Medulla oblongata (tissue), 1 donor: ENCODE measurements around the gene EDAR.

ENCODE experiments used
- DNase-seq: peaks from one replicate; pipeline ENCODE4 v3.0.0-alpha.2; 2015; ENCODE audit errors: extremely low spot score

Gene EDAR

DNA sequence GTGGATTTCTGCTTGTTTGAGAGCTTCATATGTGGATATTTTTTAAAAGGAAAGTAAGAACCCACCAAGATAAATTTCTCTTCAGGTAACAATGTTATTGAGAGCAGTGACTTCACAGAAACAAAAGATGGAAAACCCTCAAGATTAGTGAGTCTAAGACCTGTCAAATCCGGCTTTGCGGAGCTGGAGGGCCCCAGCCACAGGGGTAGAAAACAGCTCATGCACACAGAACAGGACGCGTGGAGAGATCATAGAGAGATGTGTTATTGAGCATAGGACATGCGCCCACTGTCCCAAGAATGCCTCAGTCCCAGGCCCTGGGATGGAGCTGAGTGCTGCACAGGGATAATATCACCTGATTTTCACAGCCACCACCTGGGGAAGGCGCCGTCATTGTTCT lies 21.3 kb downstream of the EDAR start:
- no peak for DNase-seq

DNA sequence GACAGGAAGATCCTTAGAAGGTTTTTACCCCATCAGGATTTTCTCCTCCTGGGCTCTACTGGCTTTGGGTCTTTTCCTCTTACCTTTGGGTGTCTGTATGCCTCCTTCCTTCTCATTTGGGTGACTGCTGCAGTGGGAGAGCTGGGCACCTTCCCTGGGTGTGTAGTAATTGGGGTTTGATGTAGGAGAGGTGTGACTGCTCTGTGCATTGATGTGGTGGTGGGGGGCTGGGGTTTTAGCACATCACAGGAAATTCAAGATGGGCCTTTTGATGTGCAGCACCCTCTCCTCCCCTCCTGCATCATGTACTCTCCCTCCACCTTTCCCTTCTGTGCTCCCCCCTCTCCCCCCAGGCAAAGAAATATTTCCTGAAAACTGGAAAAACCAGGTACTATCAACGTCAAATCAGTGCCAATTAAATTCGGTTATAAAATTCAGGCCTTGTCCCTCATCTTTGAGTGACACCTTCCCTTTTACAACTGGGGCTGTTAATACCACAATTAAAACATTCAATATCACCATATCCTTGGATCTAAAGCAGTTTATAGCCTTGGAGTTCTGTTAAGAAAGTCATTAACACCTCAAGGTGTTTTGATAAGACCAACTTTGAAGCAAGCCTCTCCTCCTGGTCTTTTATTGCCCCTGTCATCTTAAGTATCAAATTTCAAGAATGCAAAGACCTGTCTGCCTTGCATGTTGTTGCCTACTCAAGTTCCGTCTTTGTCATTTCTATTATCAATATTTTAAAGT lies 23.3 kb downstream of the EDAR start:
- DNase-seq, result no peak

DNA sequence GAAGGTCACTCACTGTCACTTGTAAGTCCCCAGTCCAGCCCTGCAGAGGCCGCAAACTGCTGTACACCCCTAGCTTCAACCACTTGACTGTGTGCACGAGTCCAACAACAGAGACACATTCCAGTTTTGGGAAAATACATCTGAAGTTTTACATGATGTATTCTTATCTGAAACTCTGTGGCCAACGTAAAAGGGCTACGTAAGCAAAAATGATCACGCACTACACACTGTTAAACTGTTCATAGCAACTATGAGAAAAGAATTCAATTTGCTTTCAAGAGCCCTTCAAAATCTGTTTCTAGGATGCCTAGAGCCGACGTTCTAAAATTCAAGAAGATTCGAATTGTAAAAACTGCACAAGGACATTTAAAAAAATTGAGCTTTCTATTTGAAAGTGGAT lies 26.0 kb downstream of the EDAR start:
- DNase-seq, result no peak

DNA sequence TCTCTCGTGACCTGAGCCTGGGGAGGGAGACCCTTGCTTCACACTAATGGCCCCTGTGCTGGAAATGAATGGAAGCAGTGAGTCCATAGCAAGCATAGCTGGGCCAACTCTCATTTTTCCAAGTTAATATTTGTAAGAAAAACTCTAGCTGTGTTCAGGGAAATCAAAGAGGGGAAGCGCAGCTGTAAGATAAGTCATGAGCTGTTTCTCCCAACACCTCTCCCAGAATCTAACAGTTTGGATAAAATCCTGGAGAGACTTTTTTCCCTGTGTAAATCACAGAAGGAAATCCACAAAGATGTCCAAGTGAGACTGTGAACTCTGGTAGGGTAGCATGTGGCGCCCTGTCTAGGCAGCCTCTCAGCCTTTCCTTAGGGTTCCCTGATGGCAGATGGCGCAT lies 27.2 kb downstream of the EDAR start:
- no peak for DNase-seq

DNA sequence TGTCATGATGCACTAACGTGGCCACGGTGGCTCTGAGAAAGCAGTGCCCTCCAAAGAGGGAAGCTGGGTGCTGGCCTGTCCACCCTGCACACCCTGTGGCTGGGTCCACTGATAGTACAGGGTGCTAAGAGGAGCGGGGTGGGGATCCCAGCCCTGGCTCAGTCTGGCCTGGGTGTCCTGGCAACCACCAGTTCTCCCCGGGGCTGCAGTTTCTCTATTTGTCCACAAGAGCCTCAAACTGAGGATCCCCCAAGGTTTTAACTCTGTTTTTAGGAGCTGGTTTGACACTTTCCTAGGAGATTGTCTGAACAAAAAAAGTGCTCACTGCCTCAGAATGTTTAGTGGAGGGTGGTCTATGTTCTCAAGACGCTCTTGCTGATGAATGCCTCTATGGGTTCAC lies 29.0 kb downstream of the EDAR start:
- DNase-seq, result no peak

DNA sequence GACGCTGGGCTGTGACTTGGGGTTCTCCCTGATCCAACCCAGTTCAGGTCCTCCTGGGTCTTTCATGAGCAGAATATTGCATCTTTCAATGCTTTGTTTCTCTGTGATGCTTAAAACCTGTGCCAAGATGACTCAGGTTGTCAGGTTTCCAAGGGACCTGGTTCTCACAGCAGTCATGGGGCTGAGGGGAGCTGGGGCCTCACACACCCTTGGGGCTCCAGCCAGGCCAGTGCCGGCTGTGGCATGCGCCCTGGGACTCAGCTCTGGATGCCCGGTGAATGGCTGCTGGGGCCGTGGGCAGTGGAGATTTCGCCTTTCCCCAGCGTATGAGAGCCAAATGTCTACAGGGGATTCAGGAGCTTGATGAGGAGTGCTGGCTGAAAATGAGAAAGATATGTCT lies 29.6 kb downstream of the EDAR start:
- DNase-seq, result no peak

DNA sequence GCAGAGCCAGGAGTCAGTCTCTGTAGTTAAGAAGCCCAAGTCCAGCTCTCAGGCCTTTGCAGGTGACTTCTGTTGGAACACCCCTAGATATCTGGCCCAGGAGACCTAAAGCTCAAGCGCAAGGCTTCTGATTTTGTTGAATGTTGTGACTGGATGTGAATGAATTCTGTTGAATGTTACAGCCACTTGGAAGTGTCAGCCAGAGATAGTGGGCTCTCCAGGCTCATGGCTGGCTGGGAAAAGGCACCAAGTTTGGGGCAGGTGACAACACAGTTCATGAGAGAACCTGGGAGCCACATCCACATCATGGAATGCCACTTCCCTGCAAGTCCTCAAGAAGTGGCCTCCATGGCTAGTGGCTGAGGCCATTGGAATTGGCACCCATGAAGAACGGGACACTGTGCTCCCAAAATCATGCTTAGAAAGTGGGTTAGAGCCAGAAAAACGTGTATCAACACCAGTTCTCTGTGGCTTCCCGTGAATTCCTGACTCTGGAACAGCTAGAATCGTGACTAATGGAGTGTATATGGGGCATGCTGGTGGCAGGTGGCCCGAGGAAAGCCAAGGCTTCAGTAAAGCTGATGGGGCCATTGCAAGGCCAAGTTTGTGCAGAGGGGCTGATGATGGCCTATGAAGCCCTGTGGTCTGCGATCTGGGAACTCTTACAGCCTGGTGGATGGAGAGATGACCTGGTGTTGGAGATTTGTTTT lies 30.2 kb downstream of the EDAR start:
- no peak for DNase-seq

DNA sequence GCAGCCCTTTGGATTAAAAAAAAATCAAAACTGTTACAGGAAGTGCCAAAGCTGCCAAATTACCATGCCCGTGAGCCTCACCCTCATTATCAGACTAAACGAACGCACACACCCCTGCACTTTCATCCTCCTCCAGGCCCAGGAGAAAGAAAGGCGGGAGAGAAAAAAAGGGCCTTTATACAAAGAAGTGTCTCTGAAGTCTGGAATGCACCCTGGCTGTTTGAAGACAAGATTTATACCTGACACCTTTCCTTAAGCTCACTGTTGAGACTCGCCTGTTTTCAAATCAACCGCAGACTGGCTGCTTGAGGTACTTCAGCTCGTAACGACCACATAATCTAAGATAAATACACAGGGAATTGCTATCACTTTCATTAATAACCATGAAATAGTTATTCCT lies 31.0 kb downstream of the EDAR start:
- no peak for DNase-seq

DNA sequence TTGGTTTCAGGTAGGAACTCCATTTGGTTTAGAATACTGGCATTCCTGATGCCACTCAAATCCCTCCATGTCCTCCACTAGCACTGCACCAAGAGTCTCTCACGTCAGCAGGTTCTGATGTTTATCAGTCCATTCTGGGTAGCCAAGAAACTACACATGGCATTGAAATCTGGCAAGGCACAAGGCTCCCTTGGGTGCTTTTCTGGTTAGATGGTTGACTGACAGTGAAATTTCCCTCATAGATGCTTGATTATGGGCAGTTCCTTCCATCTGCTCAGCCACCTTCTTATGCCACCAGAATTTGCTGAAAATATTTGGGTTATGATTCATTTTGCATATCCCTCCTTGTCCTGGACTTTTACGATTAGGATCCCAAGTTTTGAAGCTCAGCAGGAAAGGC lies 32.6 kb downstream of the EDAR start:
- DNase-seq, result no peak

DNA sequence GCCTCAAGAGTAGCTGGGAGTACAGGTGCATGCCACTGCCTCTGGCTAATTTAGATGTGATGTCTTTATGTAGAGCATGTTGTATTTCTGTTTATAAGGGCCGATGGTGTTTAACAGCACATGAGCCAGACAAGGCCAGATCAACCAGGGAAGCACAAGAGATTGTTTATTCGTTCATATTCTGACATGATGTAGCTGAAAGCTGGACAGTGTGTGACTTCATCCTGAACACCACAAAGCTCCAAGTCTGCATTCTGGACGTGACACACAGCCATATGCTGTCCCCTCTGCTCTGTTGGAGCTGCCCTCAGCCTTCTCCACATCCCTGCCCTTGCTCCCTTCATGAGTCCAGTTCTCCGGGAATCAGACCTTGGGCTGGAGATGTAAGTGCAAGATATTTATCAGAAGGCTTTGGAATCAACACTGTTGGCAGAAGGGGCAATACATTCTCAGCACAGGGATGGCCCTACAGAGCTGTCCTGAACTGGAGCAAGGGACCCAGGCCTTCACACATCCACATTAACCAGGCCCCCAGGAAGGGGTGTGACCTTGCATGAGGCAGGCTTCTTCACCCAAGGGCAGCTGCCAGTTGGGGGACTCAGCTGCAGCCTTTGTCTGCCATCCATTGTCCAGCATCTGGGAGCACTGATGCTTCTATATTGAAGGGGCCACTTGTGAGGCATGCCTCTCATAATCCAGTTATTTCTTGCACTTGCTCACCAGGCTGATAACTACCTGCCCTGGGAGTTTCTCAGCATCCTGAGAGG lies 38.5 kb downstream of the EDAR start:
- no peak for DNase-seq

DNA sequence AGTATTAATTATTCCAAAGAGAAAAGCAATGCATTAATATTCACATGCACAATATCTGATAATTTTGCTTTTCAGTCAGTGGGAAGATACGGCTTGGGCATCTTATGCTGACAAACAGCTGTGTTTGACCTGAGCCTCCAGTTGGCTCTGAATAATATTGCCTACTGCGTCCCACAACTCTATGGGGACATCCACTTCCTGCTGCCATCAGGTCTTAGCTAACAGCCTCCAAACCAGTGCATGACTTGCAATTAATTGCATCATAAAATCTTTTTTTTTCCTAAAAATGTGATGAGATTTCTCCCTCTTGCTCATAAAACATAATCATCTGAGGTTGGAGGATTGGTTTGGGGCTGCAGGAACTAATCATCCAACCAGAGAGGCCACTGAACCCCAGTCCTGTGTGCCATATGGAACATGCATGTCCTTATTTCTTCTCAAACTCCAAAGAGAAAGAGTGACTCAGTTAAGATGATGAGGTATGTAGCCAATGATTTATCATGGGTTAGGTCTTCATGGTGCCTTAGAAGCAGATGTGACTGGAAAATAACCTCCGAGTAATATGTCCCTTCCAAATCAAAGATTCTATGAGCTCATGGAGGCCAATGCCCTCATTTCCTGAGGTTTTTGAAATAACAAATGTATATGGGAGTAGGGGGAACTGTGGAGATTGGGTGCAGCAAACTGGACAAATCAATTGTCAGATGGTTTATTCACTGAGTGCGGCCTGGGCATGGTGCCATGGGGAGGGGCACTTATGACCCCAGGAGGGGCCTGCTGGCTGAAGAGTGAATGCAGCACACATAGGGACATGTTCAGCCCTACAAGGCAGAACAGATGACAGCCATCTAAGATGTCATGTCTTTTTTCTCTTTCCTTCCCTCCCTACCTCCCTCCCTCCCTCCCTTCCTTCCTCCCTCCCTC lies 39.4 kb downstream of the EDAR start:
- DNase-seq, result no peak

DNA sequence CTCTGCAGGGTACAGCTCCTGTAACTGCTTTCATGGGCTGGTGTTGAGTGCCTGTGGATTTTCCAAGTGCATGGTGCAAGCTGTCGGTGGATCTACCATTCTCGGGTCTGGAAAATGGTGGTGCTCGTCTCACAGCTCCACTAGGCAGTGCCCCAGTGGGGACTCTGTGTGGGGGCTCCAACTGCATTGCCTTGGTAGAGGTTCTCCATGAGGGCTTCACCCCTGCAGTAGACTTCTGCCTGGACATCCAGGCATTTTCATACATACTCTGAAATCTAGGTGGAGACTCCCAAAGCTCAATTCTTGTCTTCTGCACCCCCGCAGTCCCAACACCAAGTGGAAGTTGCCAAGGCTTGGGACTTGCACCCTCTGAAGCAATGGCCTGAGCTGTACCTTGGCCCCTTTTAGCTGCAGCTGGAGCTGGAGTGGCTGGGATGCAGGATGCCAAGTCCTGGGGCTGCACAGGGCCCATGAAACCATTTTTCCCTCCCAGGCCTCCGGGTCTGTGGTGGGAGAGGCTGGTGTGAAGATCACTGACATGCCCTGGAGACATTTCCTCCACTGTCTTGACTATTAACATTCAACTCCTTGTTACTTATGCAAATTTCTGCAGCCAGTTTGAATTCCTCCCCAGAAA lies 41.6 kb downstream of the EDAR start:
- DNase-seq, result no peak

DNA sequence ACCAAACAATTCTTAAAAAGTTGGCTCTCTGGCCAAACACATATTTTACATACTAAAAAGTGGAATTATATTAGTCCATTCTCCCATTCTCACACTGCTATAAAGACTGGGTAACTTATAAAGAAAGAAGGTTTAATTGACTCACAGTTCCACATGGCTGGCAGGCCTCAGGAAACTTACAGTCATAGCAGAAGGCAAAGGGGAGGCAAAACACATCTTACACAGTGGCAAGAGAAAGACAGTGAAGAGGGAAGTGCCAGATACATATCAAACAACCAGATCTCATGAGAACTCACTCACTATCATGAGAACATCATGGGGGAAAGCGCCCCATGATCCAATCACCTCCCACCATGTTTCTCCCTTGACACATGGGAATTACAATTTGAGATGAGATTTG lies 42.6 kb downstream of the EDAR start:
- DNase-seq, result no peak

DNA sequence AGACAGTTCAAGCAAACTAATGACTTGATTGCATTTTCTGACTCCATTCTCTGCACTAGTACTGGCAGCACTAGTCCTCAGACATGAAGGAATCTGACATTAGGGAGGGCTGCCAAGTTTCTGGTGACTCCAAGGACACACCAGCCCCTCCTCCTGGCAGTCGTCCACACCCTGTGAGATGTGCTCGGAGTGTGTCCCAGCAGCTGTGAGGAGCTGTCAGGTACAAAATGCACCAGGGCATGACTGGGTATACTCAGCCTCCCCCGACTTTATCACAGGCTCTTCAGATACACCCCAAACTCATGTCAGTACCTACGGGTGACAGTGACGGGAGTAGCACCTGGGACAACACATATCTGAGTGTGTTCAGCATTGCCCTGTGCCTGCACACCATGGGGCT lies 43.1 kb downstream of the EDAR start:
- no peak for DNase-seq

DNA sequence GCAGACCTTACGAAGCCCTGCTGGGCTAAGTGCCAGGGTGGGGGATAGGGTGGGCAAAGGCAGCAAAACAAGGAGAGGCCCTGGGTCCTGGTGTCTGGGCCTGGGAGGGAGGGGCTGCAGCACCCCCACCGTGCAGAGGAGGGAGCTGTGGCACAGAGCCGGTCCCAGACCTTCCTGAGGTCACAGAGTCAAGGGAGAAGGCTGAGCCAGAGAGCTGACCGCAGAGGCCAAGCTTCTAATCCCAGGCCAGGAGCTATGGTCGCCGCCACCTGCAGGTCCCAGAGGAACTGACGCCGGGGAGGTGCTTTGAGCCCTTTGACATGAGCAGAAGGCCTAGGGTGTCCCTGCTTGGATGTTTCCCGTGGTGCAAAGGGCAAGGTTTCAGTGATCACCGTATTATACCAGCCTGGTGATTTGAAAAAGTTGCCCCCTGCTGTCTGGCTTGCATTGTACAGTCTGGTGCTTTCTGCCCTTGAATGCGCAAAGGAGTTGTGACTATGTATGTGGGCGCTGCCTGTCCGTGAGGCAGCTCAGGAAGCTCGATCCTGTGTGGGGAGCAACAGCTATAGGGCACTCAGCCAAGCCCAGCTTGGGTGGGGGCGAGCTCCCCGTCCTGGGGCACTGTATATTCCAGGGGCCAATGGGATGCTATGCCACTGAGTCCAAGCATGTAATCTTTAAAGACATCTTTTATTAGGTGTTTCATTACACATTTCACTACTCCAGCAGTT lies 44.3 kb downstream of the EDAR start:
- DNase-seq, result no peak

DNA sequence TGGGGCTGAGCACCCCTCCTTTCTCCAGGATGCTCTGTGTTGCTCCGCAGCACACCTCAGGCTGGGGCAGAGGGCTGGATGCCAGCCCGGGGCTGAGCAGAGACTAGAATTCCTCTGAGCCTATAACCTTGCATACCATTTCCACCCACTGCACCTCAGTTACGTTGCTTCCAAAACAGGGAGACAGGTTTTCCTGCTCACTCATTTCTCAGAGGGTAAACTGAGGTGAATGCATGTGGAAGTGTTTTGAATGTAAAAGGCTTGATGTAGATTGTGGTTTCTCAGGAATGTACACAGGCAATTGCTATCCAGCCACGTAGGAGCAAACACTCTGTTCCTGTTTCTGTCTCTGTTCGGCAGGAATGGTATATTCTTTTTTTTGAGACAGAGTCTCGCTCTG lies 45.3 kb downstream of the EDAR start:
- DNase-seq, result no peak

DNA sequence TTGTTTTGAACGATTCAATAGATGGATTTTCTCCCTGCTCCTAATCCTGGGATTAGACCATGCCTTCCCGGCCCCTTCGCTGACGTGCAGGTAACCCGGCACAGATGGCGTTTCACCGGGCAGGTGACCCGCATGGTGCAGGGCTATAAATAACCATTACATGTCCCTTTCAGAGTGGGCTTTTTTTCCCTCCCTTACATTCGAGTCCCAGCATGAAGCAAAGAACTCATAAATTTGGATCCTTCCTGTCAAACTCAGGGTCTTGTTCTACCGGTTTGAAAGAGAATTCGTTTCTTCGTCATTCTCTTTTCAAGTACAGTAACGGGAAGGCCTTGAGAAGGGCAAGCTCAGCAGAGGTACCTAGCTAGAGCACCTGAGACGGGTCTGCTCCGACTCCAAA lies 46.1 kb downstream of the EDAR start:
- DNase-seq, result no peak

DNA sequence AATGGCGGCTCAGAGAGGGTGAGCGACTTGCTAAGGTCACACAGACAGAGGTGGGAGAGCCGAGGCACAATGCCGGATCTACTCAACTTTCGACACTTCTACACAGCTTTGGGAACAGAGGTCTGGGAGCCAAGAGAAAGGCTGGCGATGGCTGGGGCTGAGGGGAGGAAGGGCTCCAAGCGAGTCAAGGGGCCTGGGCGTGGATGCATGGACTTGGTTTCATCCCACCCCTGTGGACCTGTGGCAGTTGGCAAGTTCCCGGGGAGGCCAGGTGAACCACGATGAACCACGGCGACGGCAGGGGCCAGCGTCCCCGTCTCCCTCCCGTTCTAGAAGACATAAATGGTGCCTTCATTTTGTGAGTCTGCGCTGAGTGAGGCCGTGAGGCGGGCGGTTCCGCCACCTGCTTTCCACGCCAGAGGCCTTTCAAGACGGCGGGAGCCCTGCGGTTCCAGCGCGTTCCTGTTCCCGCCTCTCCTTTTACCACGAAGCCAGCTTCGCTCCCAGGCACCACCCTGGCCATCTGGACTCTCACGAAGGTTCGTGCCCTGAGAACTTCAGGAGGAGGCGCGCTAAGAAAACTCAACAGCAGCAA lies 46.7 kb downstream of the EDAR start:
- no peak for DNase-seq

DNA sequence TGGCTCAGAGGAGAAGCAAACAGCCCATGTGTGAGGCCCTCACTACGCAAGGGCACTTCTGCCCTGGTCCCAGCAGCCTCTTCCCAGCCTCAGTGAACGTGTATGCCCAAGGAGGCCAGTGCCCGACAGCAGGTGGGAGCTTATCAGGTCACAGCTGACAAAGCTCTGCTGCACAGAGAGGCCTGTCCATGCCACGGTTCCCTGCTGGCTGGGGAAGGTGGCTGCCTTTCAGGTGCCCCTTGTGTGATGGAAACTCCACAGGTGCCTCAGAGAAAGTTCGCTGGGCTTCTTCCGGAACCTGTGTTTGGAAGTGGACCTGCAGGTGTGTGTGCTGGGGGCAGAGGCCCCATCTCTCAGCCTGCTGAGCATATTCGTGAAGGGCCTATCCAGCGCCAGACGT lies 47.3 kb downstream of the EDAR start:
- no peak for DNase-seq

DNA sequence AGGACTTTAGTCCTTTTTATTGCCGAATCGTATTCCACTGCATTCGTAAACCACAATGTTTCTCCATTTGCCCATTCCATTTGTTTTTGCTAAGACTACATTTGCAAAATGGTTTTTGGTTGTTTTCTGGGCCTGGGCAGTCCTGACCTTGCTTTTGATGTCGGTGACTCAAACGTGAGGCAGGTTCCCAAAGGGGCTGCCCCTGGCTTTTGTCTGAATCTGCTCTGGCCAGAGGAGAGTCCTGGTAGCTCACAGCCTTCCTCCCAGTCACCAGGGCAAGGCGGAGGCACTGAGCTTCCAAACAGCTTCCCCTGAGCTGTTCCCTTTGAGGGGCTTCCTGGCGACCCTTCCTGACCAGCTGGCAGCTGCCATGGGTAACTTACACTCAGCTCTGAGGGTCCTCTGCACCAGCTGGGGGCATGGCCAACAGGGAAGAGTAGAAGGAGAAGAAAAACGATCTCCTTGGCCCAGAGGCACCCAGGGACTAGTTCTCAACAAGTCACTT lies 47.8 kb downstream of the EDAR start:
- DNase-seq, result no peak
